GM18498 (cell line): Measurements from ENCODE around the gene FBXO11.

Experiments
- ATAC-seq: cut with Tn5 transposase; IDR thresholded peaks from one replicate; pipeline ENCODE4 v1.9.1; 2021; ENCODE audit warnings: mild to moderate bottlenecking, moderate library complexity; ENCODE audit not compliant: unreplicated experiment

FBXO11 gene

DNA sequence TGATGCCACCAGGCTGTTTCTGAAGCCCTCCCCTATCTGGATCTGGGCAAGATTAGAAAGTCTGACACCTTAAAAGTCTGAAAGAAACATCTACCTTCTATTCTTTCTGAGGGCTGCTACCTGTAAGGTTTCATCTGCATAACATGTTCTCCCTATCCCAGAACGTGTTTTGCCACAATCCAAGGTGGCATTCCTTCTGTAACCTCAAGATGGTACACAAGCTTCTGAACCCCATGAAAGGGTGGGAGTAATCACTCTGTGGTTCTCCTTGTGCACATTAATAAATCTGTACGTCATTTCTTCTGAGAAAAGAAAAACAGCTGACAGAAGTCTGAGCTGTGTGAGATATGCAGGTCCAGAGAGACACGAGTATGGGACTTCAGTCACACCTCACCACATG, 165.2 kb downstream of the FBXO11 start:
- no peak for ATAC-seq
